ENCODE measurements around the gene NPTN. TPM values are rescaled to one million over a fixed set of nuclear protein-coding genes. Genes with fewer than 3 reads are reported as not detected.
A peak's percentile ranks its signal among the peaks of the same experiment; 100 is the strongest.

NPTN gene
- polyA plus RNA-seq, 2 of the 4 experiments (the other 2 are of a cell fraction) = 150 to 201 TPM

DNA sequence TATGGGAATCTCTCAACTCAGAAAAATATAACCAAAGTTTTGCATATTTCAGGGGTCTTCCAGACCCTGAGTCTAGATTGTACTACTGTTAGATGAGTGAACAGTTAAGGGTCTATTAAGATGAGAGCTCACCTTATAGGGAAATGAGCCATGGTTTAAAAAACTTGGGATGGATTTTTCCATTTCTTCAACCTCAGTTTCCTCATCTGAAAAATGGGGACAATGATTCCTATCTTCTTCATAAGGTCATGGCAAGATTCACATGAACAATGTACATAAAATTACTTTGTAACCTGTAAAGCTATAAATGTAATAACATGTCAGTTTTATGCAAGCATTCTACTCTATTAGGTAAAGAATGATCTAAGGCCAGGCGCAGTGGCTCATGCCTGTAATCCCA, 28.7 kb downstream of the NPTN start:
- FAIRE-seq = no peak
- WGBS (ENCODE audit: missing lambda C conversion rate) = 96% methylated on average over 1 of the region's 1 CpG
- no peak overlapping the region for H3K27ac ChIP-seq
- no peak overlapping the region for H3K4me3 ChIP-seq
- TF ChIP-seq JUN (IDR thresholded peaks at IDR 0.05) (no peak), NFE2L2 (conservative IDR thresholded peaks at IDR 0.05; ENCODE audit: low read length) (no peak), ZC3H11A (IDR thresholded peaks at IDR 0.05) (no peak), GATA3 (IDR thresholded peaks at IDR 0.05; ENCODE audit: borderline replicate concordance) (no peak), TP53 (CRISPR knock-in tag; IDR thresholded peaks at IDR 0.05) (no peak), CHD4 (IDR thresholded peaks at IDR 0.05; ENCODE audit: borderline replicate concordance) (no peak)
- TF ChIP-seq, protein P1, sequence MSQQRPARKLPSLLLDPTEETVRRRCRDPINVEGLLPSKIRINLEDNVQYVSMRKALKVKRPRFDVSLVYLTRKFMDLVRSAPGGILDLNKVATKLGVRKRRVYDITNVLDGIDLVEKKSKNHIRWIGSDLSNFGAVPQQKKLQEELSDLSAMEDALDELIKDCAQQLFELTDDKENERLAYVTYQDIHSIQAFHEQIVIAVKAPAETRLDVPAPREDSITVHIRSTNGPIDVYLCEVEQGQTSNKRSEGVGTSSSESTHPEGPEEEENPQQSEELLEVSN (IDR thresholded peaks at IDR 0.05; ENCODE audit: borderline replicate concordance, low read depth) = no peak
- H3K9me3 ChIP-seq = no peaks in the 10 kb centered on the region
- H3K4me1 ChIP-seq = peaks cover 41% of the 10 kb centered on the region
- ChIA-PET POLR2A (no interaction called here), CTCF (interaction anchor here (1.2 to 9.8 kb wide), 3 partner anchors 15 to 279 kb away, joined by 3 to 99 read pairs (median 3); partner anchors contain the start of gene NPTN)
- ATAC-seq = no peak
- DNase-seq (ENCODE audit: low read depth in 1 of 2, low spot score in 1 of 2) = no peak
- no peak overlapping the region for H3K4me2 ChIP-seq

DNA sequence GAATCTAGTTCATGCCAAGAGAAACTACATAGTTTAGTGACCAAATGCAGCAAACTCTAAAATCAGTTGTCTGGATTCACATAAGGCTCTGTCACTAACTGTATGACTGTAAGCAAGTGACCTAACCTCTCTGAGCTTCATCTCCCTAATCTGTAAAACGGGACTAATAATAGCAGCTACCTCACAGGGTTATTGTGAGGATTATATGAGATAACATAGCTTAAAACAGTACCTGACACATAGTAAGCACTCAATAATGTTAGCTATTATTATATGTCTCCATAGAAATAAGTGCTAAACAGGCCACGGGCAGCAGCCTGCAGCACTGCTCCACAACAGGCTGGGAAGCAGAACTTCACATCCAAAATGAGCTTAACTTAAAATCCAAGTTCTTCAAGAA, 30.2 kb downstream of the NPTN start:
- WGBS (ENCODE audit: missing lambda C conversion rate) = 81% methylated on average over 2 of the region's 2 CpGs
- Histone ChIP-seq H3K4me1 (peaks cover 44% of the 10 kb centered on the region), H3K4me2 (no peak overlapping the region; the same call in 2 of the 3 replicates), H3K27ac (no peak overlapping the region), H3K9me3 (no peaks in the 10 kb centered on the region), H3K4me3 (no peak overlapping the region)
- ChIA-PET POLR2A (interaction anchor here (3.8 kb wide), 1 partner anchor 31 kb away, joined by 21 read pairs; the partner anchor contains the start of gene NPTN), CTCF (interaction anchor here (0.7 to 9.8 kb wide), 5 partner anchors 13 to 297 kb away, joined by 3 to 99 read pairs (median 4); partner anchors contain the start of gene NPTN)
- FAIRE-seq (no peak), DNase-seq (ENCODE audit: low read depth in 1 of 2, low spot score in 1 of 2) (no peak), ATAC-seq (no peak)
- TF ChIP-seq HEYL (CRISPR knock-in tag; IDR thresholded peaks at IDR 0.05) (no peak), KDM5A (IDR thresholded peaks at IDR 0.05) (no peak)
- TF ChIP-seq, protein P2, sequence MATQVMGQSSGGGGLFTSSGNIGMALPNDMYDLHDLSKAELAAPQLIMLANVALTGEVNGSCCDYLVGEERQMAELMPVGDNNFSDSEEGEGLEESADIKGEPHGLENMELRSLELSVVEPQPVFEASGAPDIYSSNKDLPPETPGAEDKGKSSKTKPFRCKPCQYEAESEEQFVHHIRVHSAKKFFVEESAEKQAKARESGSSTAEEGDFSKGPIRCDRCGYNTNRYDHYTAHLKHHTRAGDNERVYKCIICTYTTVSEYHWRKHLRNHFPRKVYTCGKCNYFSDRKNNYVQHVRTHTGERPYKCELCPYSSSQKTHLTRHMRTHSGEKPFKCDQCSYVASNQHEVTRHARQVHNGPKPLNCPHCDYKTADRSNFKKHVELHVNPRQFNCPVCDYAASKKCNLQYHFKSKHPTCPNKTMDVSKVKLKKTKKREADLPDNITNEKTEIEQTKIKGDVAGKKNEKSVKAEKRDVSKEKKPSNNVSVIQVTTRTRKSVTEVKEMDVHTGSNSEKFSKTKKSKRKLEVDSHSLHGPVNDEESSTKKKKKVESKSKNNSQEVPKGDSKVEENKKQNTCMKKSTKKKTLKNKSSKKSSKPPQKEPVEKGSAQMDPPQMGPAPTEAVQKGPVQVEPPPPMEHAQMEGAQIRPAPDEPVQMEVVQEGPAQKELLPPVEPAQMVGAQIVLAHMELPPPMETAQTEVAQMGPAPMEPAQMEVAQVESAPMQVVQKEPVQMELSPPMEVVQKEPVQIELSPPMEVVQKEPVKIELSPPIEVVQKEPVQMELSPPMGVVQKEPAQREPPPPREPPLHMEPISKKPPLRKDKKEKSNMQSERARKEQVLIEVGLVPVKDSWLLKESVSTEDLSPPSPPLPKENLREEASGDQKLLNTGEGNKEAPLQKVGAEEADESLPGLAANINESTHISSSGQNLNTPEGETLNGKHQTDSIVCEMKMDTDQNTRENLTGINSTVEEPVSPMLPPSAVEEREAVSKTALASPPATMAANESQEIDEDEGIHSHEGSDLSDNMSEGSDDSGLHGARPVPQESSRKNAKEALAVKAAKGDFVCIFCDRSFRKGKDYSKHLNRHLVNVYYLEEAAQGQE (IDR thresholded peaks at IDR 0.05) = no peak

DNA sequence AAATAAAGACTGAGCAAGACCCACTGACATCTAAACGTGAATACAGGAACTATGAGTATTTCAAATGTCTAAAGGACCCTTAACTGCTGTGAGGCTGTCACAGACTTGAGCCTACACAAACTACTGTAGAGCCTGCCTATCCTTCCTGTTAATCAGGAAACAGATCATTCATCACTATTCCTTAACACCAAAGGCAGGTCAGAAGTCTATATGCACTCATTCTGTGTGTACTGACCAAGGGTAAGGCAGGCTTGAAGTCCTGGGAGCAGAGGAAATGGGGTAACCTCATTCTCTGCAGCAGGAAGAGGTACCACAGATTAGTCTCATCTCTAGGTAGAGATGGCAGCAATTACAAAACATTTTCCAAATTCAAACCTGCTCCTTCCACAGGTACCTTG, 30.7 kb downstream of the NPTN start:
- no peak for FAIRE-seq

More for the DNA sequence above, 30.7 kb downstream of the NPTN start:
- ChIA-PET POLR2A (interaction anchor here (3.8 kb wide), 1 partner anchor 31 kb away, joined by 21 read pairs; the partner anchor contains the start of gene NPTN), CTCF (interaction anchor here (0.7 to 9.8 kb wide), 5 partner anchors 13 to 296 kb away, joined by 3 to 99 read pairs (median 4); partner anchors contain the start of gene NPTN)
- peaks cover 41% of the 10 kb centered on the region for H3K4me1 ChIP-seq
- TF ChIP-seq, protein P3, sequence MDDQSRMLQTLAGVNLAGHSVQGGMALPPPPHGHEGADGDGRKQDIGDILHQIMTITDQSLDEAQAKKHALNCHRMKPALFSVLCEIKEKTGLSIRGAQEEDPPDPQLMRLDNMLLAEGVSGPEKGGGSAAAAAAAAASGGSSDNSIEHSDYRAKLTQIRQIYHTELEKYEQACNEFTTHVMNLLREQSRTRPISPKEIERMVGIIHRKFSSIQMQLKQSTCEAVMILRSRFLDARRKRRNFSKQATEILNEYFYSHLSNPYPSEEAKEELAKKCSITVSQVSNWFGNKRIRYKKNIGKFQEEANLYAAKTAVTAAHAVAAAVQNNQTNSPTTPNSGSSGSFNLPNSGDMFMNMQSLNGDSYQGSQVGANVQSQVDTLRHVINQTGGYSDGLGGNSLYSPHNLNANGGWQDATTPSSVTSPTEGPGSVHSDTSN (IDR thresholded peaks at IDR 0.05) = no peak
- TF ChIP-seq MYC (IDR thresholded peaks at IDR 0.05; ENCODE audit: borderline replicate concordance, low read length) = no peak
- no peak for TF ChIP-seq POLR2AphosphoS2 (conservative IDR thresholded peaks at IDR 0.05; ENCODE audit: low read length)
- no peak for TF ChIP-seq ZC3H11A (IDR thresholded peaks at IDR 0.05)
- TF ChIP-seq ZSCAN20 (CRISPR knock-in tag; IDR thresholded peaks at IDR 0.05) = no peak
- TF ChIP-seq POLR2A (IDR thresholded peaks at IDR 0.05; ENCODE audit: low read length) = no peak
- TF ChIP-seq RFX5 (IDR thresholded peaks at IDR 0.05) = no peak
- no peak for TF ChIP-seq JUN (IDR thresholded peaks at IDR 0.05)
- TF ChIP-seq RARB (CRISPR knock-in tag; IDR thresholded peaks at IDR 0.05) = no peak
- TF ChIP-seq KDM5A (IDR thresholded peaks at IDR 0.05) = no peak
- no peak for TF ChIP-seq ZNF302 (CRISPR knock-in tag; IDR thresholded peaks at IDR 0.05)
- TF ChIP-seq HOXA7 (CRISPR knock-in tag; IDR thresholded peaks at IDR 0.05) = no peak
- TF ChIP-seq CBX2 (IDR thresholded peaks at IDR 0.05; ENCODE audit: borderline replicate concordance, low read depth) = no peak
- TF ChIP-seq EP300 (IDR thresholded peaks at IDR 0.05) = no peak
- TF ChIP-seq EHMT2 (IDR thresholded peaks at IDR 0.05; ENCODE audit: low read depth) = no peak
- TF ChIP-seq KDM1A (IDR thresholded peaks at IDR 0.05; ENCODE audit: low read depth) = no peak
- TF ChIP-seq FOSL2 (IDR thresholded peaks at IDR 0.05) = no peak
- no peak for TF ChIP-seq FOSL2 (CRISPR knock-in tag; IDR thresholded peaks at IDR 0.05)
- no peak for TF ChIP-seq HEYL (CRISPR knock-in tag; IDR thresholded peaks at IDR 0.05)
- H3K4me2 ChIP-seq = peak overlapping the region; percentile 73
- no peak overlapping the region for H3K4me3 ChIP-seq
- H3K27ac ChIP-seq = peak overlapping the region in 1 of 2 experiments; percentile 62; a peak in 2 of 6 replicates
- DNase-seq (ENCODE audit: low read depth in 1 of 2, low spot score in 1 of 2) = no peak
- peak; percentile 8 to 12; a peak in 2 of 6 replicates for ATAC-seq
- no peaks in the 10 kb centered on the region for H3K9me3 ChIP-seq
- WGBS (ENCODE audit: missing lambda C conversion rate) = 48% methylated on average over 1 of the region's 1 CpG

All from A549 (cell line).